Measurements from ENCODE around the gene UEVLD.

UEVLD gene

DNA sequence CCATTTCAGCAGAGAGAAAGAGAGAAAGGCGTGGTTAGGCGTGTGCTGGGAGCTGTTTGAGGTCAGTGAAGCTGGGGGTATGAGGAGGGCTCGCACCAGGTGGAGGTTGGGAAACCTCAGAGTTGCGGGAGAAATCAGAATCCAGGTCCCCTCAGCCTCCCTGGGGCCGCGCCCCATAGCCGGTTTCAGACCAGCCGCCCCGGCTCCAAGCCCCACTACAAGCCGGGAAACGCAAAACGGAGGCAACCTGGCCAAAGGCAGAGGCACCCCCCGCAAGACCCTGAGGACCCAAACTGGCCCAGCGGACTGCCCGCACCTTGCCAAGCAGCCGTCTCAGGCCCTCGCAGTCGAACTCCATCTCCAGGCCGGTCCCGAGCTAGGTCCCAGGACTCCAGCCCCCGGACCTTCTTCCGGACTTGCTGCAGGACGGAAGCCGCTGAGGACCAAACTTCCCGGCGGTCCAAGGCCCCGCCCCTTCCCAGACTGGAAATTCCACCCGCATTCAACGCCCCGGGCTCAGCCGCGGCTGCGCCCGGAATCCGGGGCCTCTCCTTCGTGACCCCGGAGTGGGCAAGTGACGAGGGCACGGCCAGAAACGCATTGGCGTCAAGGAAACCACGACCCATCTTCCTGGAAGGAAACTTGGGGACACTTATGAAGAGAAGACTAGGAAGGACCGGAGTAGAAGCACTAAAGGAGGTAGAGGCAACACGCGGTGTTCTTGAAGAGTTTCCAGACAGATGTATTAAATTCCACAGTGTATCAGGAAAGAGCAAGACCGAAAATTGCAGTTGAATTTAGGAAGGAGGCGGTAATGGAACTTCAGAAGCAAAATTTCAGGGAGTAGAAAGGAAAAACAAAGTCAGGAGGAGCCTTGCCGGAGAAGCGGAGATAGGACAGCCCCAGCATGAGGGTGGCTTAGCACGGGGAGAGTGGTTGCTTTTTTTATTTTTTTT lies at the start of gene UEVLD:
Gene UEVLD (minus strand): TSS at position 438 of the 956 bp plus-strand sequence. CDS start 80 bp downstream, at position 358.
- peak within 1 kb of the TSS; percentile 82 for H3K9ac ChIP-seq (ENCODE audit: insufficient read length, low read depth)
- peak within 1 kb of the TSS; percentile 91 for H3K4me3 ChIP-seq (ENCODE audit: insufficient read length, low read depth)
- DNase-seq (ENCODE audit: low read depth, low spot score) = peak; percentile 66
- TF ChIP-seq YY1 (IDR thresholded peaks at IDR 0.05; ENCODE audit: insufficient read depth, insufficient read length) = no peak
- no peak for TF ChIP-seq ZNF274 (IDR thresholded peaks at IDR 0.05; ENCODE audit: low read depth, low read length)
- no peak for TF ChIP-seq SUZ12 (IDR thresholded peaks at IDR 0.05; ENCODE audit: extremely low read depth, insufficient read depth, insufficient read length)
- no peaks in the 10 kb centered on the region for H3K27me3 ChIP-seq (ENCODE audit: insufficient read depth, insufficient read length)
- no peaks in the 10 kb centered on the region for H3K4me1 ChIP-seq (ENCODE audit: insufficient read depth, insufficient read length)
- H3K36me3 ChIP-seq (ENCODE audit: insufficient read depth, insufficient read length, low read length) = no peaks in the 10 kb centered on the region
- no peaks in the 10 kb centered on the region for H3K9me3 ChIP-seq (ENCODE audit: insufficient read depth, low read length)

DNA sequence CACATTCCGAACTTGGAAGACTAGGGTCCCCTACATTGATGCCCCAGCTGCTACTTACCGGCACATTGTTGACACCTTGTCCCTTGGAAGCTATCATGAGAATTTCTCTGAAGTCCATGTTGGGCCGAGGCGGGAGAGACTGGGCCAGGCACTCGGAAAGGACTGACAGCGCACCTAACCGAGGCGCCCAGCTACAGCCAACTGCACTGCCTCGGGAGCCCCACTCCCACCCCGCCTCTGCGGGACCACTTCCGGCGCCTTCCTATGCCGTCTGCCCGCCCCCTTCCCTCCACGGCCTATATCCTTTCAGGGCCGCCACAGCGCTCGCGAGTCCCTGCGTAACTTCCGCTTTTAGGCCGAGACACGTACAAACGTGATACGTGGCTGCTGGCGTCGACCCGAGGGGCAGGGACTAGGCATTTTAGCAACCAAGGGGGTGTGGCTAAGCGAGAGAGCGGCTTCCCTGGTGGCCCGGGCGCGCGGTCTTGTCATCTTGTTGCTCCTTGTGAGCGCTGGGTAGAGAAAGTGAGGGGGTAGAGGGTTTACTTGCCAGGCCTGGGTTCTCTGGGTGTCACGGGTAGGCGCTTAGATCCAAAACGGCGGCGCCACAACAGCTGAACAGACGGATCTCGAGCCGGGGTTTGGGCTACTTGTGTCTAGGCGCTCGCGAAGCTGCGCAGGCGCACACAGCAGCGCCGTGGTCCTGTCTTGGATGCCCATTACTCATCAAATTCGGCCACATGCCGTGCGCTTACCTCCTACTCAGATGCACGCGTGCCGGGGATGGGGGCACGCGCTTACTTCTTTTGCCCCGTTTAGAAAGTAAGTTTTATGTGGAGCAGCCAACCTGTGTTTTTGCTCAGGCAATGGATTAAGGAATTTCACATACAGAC lies 45.9 kb upstream of the UEVLD start, which contains the start of gene SPTY2D1:
Gene SPTY2D1 (minus strand): TSS at position 203 of the 893 bp plus-strand sequence. CDS start 85 bp downstream, at position 118.
- DNase-seq (ENCODE audit: low read depth, low spot score) = peak; percentile 94
- TF ChIP-seq ZNF274 (IDR thresholded peaks at IDR 0.05; ENCODE audit: low read depth, low read length) (no peak), SUZ12 (IDR thresholded peaks at IDR 0.05; ENCODE audit: extremely low read depth, insufficient read depth, insufficient read length) (no peak), YY1 (IDR thresholded peaks at IDR 0.05; ENCODE audit: insufficient read depth, insufficient read length) (no peak)
- Histone ChIP-seq H3K36me3 (ENCODE audit: insufficient read depth, insufficient read length, low read length) (no peaks in the 10 kb centered on the region), H3K4me3 (ENCODE audit: insufficient read length, low read depth) (peak within 1 kb of the TSS; percentile 94), H3K9ac (ENCODE audit: insufficient read length, low read depth) (peak within 1 kb of the TSS; percentile 93), H3K9me3 (ENCODE audit: insufficient read depth, low read length) (no peaks in the 10 kb centered on the region), H3K4me1 (ENCODE audit: insufficient read depth, insufficient read length) (no peaks in the 10 kb centered on the region), H3K27me3 (ENCODE audit: insufficient read depth, insufficient read length) (no peaks in the 10 kb centered on the region)

DNA sequence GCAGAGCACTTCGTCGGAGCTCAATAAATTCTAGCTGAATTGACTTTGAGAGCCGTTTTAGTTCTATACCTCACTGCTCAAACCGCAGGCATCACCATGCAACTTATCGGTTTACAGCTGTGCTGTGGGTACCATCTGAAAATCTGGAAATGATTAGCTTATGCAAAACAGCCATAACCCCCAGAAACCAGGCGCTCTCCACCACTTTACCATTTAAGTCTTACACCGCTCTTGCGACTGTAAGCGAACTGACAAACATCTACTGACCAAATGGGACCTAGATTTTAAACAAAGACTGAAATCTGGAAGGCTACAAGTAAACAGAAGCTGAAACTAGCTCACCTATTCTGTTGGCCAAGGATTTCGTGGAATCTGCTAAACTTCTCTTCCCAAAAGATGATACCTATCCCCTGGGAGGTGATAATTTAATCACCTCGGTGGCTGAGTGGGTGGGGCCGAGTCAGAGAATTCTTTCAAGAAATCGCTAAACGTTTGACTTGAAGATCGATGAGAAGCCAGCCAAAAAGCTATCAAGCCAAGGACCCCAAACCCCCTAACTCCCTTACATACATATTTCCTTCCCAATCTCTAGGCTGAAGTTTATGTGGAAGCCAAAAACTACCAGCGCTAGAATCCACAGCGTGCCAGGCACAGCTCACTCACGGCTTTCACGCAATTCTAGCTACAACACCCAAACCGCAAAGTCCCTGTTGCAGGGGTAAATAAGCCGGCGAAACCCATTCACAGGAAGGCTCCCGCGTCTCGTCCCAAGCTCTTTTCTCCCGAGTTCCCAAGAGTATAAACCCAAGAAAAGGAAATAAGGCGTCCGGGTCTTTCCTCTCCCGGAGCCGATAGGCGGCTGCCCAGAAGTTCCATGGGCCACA lies 45.0 kb upstream of the UEVLD start:
- Histone ChIP-seq H3K4me3 (ENCODE audit: insufficient read length, low read depth) (peak overlapping the region; percentile 94), H3K9me3 (ENCODE audit: insufficient read depth, low read length) (no peaks in the 10 kb centered on the region), H3K9ac (ENCODE audit: insufficient read length, low read depth) (peak overlapping the region; percentile 93), H3K36me3 (ENCODE audit: insufficient read depth, insufficient read length, low read length) (no peaks in the 10 kb centered on the region), H3K27me3 (ENCODE audit: insufficient read depth, insufficient read length) (no peaks in the 10 kb centered on the region), H3K4me1 (ENCODE audit: insufficient read depth, insufficient read length) (no peaks in the 10 kb centered on the region)
- TF ChIP-seq YY1 (IDR thresholded peaks at IDR 0.05; ENCODE audit: insufficient read depth, insufficient read length) (no peak), ZNF274 (IDR thresholded peaks at IDR 0.05; ENCODE audit: low read depth, low read length) (no peak), SUZ12 (IDR thresholded peaks at IDR 0.05; ENCODE audit: extremely low read depth, insufficient read depth, insufficient read length) (no peak)
- no peak for DNase-seq (ENCODE audit: low read depth, low spot score)

DNA sequence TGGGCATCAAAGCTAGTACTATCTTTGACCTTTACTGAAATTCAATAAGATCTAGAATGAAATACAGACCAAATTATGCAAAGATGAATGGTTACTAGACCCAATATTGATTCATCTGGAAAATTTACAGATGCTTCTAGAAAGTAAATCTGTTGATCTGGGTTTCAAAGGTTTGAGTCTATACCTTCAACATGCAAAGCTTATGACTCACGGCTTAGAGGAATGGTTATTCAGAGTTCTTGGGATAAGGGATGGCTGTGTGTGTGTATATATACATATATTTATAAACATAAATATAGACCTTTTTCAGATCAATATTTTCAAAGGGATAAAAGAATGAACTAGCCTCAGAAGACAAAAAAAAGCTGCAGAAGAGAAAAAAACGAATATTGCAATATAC lies 44.3 kb upstream of the UEVLD start:
- DNase-seq (ENCODE audit: low read depth, low spot score) = no peak
- no peak for TF ChIP-seq SUZ12 (IDR thresholded peaks at IDR 0.05; ENCODE audit: extremely low read depth, insufficient read depth, insufficient read length)
- TF ChIP-seq YY1 (IDR thresholded peaks at IDR 0.05; ENCODE audit: insufficient read depth, insufficient read length) = no peak
- TF ChIP-seq ZNF274 (IDR thresholded peaks at IDR 0.05; ENCODE audit: low read depth, low read length) = no peak
- Histone ChIP-seq H3K27me3 (ENCODE audit: insufficient read depth, insufficient read length) (no peaks in the 10 kb centered on the region), H3K9ac (ENCODE audit: insufficient read length, low read depth) (peak overlapping the region; percentile 93), H3K4me1 (ENCODE audit: insufficient read depth, insufficient read length) (no peaks in the 10 kb centered on the region), H3K9me3 (ENCODE audit: insufficient read depth, low read length) (no peaks in the 10 kb centered on the region), H3K4me3 (ENCODE audit: insufficient read length, low read depth) (peak overlapping the region; percentile 94), H3K36me3 (ENCODE audit: insufficient read depth, insufficient read length, low read length) (no peaks in the 10 kb centered on the region)

DNA sequence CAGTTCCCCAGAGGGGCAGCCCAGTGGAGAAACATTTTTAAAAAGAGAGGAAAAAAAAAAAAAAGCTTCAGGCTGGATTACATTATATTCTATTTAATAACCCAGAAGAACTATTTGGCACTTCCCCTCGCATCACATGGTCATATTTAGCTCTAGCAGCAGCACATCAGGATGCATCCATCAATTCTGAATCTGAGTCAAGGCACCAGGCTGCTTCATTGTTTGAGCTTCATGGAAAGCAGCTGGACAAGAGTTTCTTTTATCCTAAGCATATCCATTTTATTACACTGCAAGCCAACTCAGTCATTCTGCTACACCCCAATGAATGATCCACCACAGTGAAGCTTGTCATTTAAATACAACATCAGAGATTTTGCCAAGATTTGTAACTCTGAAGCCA lies 35.6 kb upstream of the UEVLD start:
- Histone ChIP-seq H3K9me3 (ENCODE audit: insufficient read depth, low read length) (no peaks in the 10 kb centered on the region), H3K36me3 (ENCODE audit: insufficient read depth, insufficient read length, low read length) (no peaks in the 10 kb centered on the region), H3K27me3 (ENCODE audit: insufficient read depth, insufficient read length) (no peaks in the 10 kb centered on the region), H3K9ac (ENCODE audit: insufficient read length, low read depth) (no peak overlapping the region), H3K4me3 (ENCODE audit: insufficient read length, low read depth) (no peak overlapping the region), H3K4me1 (ENCODE audit: insufficient read depth, insufficient read length) (no peaks in the 10 kb centered on the region)
- no peak for TF ChIP-seq ZNF274 (IDR thresholded peaks at IDR 0.05; ENCODE audit: low read depth, low read length)
- TF ChIP-seq SUZ12 (IDR thresholded peaks at IDR 0.05; ENCODE audit: extremely low read depth, insufficient read depth, insufficient read length) = no peak
- no peak for TF ChIP-seq YY1 (IDR thresholded peaks at IDR 0.05; ENCODE audit: insufficient read depth, insufficient read length)
- no peak for DNase-seq (ENCODE audit: low read depth, low spot score)

DNA sequence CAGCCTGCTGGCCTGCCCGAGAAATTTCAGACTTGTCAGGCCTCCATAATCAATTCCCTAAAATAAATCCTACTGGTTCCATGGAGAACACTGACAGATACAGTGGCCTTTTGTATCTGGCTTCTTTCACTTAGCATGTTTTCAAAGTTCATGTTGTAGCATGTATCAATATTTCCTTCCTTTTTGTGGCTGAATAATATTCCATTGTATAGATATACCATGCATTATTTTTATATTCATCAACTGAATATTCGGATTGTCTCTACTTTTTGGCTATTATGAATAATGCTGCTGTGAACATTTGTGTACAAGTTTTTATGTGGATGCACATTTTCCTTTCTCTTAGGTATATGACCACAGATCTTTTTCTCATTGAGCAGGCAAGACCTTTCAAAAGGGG lies 35.2 kb upstream of the UEVLD start:
- Histone ChIP-seq H3K9me3 (ENCODE audit: insufficient read depth, low read length) (no peaks in the 10 kb centered on the region), H3K9ac (ENCODE audit: insufficient read length, low read depth) (no peak overlapping the region), H3K36me3 (ENCODE audit: insufficient read depth, insufficient read length, low read length) (no peaks in the 10 kb centered on the region), H3K4me3 (ENCODE audit: insufficient read length, low read depth) (no peak overlapping the region), H3K4me1 (ENCODE audit: insufficient read depth, insufficient read length) (no peaks in the 10 kb centered on the region), H3K27me3 (ENCODE audit: insufficient read depth, insufficient read length) (no peaks in the 10 kb centered on the region)
- TF ChIP-seq YY1 (IDR thresholded peaks at IDR 0.05; ENCODE audit: insufficient read depth, insufficient read length) (no peak), SUZ12 (IDR thresholded peaks at IDR 0.05; ENCODE audit: extremely low read depth, insufficient read depth, insufficient read length) (no peak), ZNF274 (IDR thresholded peaks at IDR 0.05; ENCODE audit: low read depth, low read length) (no peak)
- no peak for DNase-seq (ENCODE audit: low read depth, low spot score)

Data from NT2/D1 (cell line).